ENCODE measurements around the gene PPIG. TPM values are rescaled to one million over a fixed set of nuclear protein-coding genes. Genes with fewer than 3 reads are reported as not detected.
A peak's percentile ranks its signal among the peaks of the same experiment; 100 is the strongest.
"Not testable (repeated sequence)": the region's sequence is repeated elsewhere in the genome, so short reads cannot be mapped to it uniquely, and the experiment has no call there.

The PPIG gene
- total and polyA plus RNA-seq, 9 of the 15 experiments (the other 6 are each of a cell fraction or from before 2014, with no cell fraction given) = 52.5 to 166 (median 124) TPM

- TF ChIP-seq E2F3 (CRISPR knock-in tag; IDR thresholded peaks at IDR 0.05) (no peak), ZNF644 (tag; IDR thresholded peaks at IDR 0.05; ENCODE audit: low read depth) (no peak)
Measured at GRCh38 chr2:169561364-169561763, 22.8 kb upstream of the PPIG start (continued).

- H3K36me3 ChIP-seq (ENCODE audit: control insufficient read depth, insufficient read depth, low read length) = peaks cover 57% of the 10 kb centered on the region
- 93% methylated on average over 5 of the region's 5 CpGs for WGBS (ENCODE audit: insufficient coverage, low coverage, missing lambda C conversion rate)
- H3K9ac ChIP-seq (ENCODE audit: insufficient read depth in 1 of 2, low read depth in 2 of 2, low read length in 2 of 2); FAIRE-seq; H3K4me1 ChIP-seq (replicated peaks in 1 of 2; ENCODE audit: control insufficient read depth in 2 of 2, insufficient read depth in 2 of 2, low read length in 2 of 2); H3K27ac ChIP-seq (ENCODE audit: extremely low read depth, low read depth, low read length); H3K9me1 ChIP-seq (ENCODE audit: control insufficient read depth, insufficient read depth, low read length); H3K4me2 ChIP-seq (ENCODE audit: insufficient read depth, low read length); DNase-seq (ENCODE audit: extremely low read depth in 1 of 4, low spot score in 3 of 4); H2AFZ ChIP-seq (ENCODE audit: low read depth, low read length); ATAC-seq; intact Hi-C loops (cut with micrococcal nuclease); BruUV-seq (replicated peaks); CTCF ChIA-PET (ENCODE audit: low intra/inter-chr PET ratio); H3K4me3 ChIP-seq; H4K20me1 ChIP-seq (replicated peaks; ENCODE audit: control insufficient read depth, insufficient read depth, low read length); in situ Hi-C loops (cut with MboI); H3K79me2 ChIP-seq (ENCODE audit: control insufficient read depth, insufficient read depth, low read length); H3K9me3 ChIP-seq (replicated peaks; ENCODE audit: control insufficient read depth, insufficient read depth, low read depth, low read length); H3K27me3 ChIP-seq (ENCODE audit: control insufficient read depth in 2 of 2, insufficient read depth in 2 of 2, low read length in 2 of 2): not testable (repeated sequence)
- POLR2A ChIA-PET = interaction anchor here (3.4 kb wide), 1 partner anchor 11 kb away, joined by 17 read pairs; the partner anchor contains the start of gene FASTKD1
- TF ChIP-seq DACH1 (IDR thresholded peaks at IDR 0.05; ENCODE audit: partially characterized antibody) = peak; percentile 90
- 0 out of 2 replicates have a peak, but pooled peaks have one; percentile 26 for TF ChIP-seq ZFX (CRISPR knock-in tag; IDR thresholded peaks at IDR 0.05)
- peak; percentile 75 for TF ChIP-seq ZNF431 (CRISPR knock-in tag; IDR thresholded peaks at IDR 0.05)
- TF ChIP-seq E2F5 (CRISPR knock-in tag; IDR thresholded peaks at IDR 0.05) = 0 out of 2 replicates have a peak, but pooled peaks have one; percentile 50
- TF ChIP-seq SMARCA5 (IDR thresholded peaks at IDR 0.05) = peak; percentile 75; the same call in 1 of the 2 replicates
- TF ChIP-seq KDM1A (IDR thresholded peaks at IDR 0.05) = 0 out of 4 replicates have a peak, but pooled peaks of 1 of the 2 experiments have one; percentile 10
- 0 out of 2 replicates have a peak, but pooled peaks have one; percentile 18 for TF ChIP-seq ZNF121 (CRISPR knock-in tag; conservative IDR thresholded peaks at IDR 0.05)
- TF ChIP-seq TEAD1 (CRISPR knock-in tag; IDR thresholded peaks at IDR 0.05) = 0 out of 4 replicates have a peak, but pooled peaks of 1 of the 2 experiments have one; percentile 16
- TF ChIP-seq BCOR (IDR thresholded peaks at IDR 0.05) = peak; percentile 58; the same call in 1 of the 2 replicates
- TF ChIP-seq CHAMP1 (IDR thresholded peaks at IDR 0.05) = 0 out of 2 replicates have a peak, but pooled peaks have one; percentile 28
Measured at GRCh38 chr2:169562084-169562483, 22.1 kb upstream of the PPIG start.
